Neuronal stem cell (in vitro differentiated cells): ENCODE results near the gene PTGR3.
"Not testable (repeated sequence)": the region's sequence is repeated elsewhere in the genome, so short reads cannot be mapped to it uniquely, and the experiment has no call there.

Source experiments
- DNase-seq: peaks from one replicate; pipeline ENCODE4 v3.0.0-alpha.2; 2013; ENCODE audit warnings: low spot score
- H2AFZ ChIP-seq: one replicate; pipeline ENCODE4 v1.6.1; 2013; ENCODE audit warnings: mild to moderate bottlenecking, low read length, inconsistent platforms
- H2AK5ac ChIP-seq: 2 replicates; pipeline ENCODE4 v1.6.1; 2013; ENCODE audit warnings: low read depth, mild to moderate bottlenecking, inconsistent platforms, low read length, moderate library complexity, mixed read lengths
- H2BK120ac ChIP-seq: 2 replicates; pipeline ENCODE4 v1.6.1; 2013; ENCODE audit warnings: low read depth, mild to moderate bottlenecking, inconsistent platforms, low read length, moderate library complexity, mixed read lengths
- H2BK12ac ChIP-seq: one replicate; pipeline ENCODE4 v1.6.1; 2013; ENCODE audit warnings: low read length, inconsistent platforms
- H2BK15ac ChIP-seq: 2 replicates; pipeline ENCODE4 v1.6.1; 2013; ENCODE audit warnings: mild to moderate bottlenecking, low read length, inconsistent platforms, mixed read lengths
- H2BK5ac ChIP-seq: one replicate; pipeline ENCODE4 v1.6.1; 2013; ENCODE audit warnings: inconsistent platforms, mild to moderate bottlenecking, low read length, moderate library complexity
- H3K14ac ChIP-seq: one replicate; pipeline ENCODE4 v1.6.1; 2013; ENCODE audit warnings: low read length, inconsistent platforms
- H3K18ac ChIP-seq: 2 replicates; pipeline ENCODE4 v1.6.1; 2013; ENCODE audit warnings: low read length, inconsistent platforms
- H3K23ac ChIP-seq: 2 replicates; pipeline ENCODE4 v1.6.1; 2013; ENCODE audit warnings: low read depth, mild to moderate bottlenecking, mixed read lengths, low read length, inconsistent platforms; ENCODE audit not compliant: poor library complexity
- H3K27ac ChIP-seq: replicated peaks from 3 replicates; pipeline ENCODE4 v1.5.1; 2013; ENCODE audit warnings: low read length, inconsistent platforms
- H3K27me3 ChIP-seq, 3 experiments: 2 replicates each; pipeline ENCODE4 v1.6.1; 2013; ENCODE audit warnings: low read length in 3 of 3, mild to moderate bottlenecking in 2 of 3, inconsistent platforms in 1 of 3, low read depth in 1 of 3, mixed read lengths in 1 of 3, moderate library complexity in 1 of 3; ENCODE audit not compliant: control insufficient read depth in 3 of 3, insufficient read depth in 3 of 3
- H3K36me3 ChIP-seq, 2 donors: replicated peaks in 1 of 2; 2 replicates each; pipeline ENCODE4 v1.6.1; 2013; ENCODE audit warnings: low read length in 2 of 2; ENCODE audit not compliant: control insufficient read depth in 2 of 2, insufficient read depth in 2 of 2
- H3K4ac ChIP-seq: 2 replicates; pipeline ENCODE4 v1.6.1; 2013; ENCODE audit warnings: inconsistent platforms, mild to moderate bottlenecking, low read length, moderate library complexity
- H3K4me1 ChIP-seq, 2 donors: 1 replicate in 1 of 2; 2 replicates in 1 of 2; pipeline ENCODE4 v1.6.1; 2013; ENCODE audit warnings: low read length in 2 of 2, low read depth in 1 of 2; ENCODE audit not compliant: control insufficient read depth in 2 of 2, insufficient read depth in 1 of 2
- H3K4me2 ChIP-seq: one replicate; pipeline ENCODE4 v1.6.1; 2013; ENCODE audit warnings: mild to moderate bottlenecking, low read length, inconsistent platforms; ENCODE audit not compliant: insufficient read depth, poor library complexity, severe bottlenecking
- H3K4me3 ChIP-seq, 2 donors: 2 replicates each; pipeline ENCODE4 v1.5.1; 2013; ENCODE audit warnings: low read length in 2 of 2, mild to moderate bottlenecking in 2 of 2, inconsistent platforms in 1 of 2, moderate library complexity in 1 of 2
- H3K79me1 ChIP-seq: one replicate; pipeline ENCODE4 v1.6.1; 2013; ENCODE audit warnings: low read depth, mild to moderate bottlenecking, inconsistent platforms, low read length, moderate library complexity
- H3K9ac ChIP-seq: one replicate; pipeline ENCODE4 v1.6.1; 2013; ENCODE audit warnings: mild to moderate bottlenecking, low read depth, low read length, inconsistent platforms; ENCODE audit not compliant: poor library complexity
- H3K9me3 ChIP-seq, 2 donors: replicated peaks in 1 of 2; 2 replicates each; pipeline versions ENCODE3 to v1.6.1; 2013; ENCODE audit warnings: low read length in 2 of 2, mild to moderate bottlenecking in 2 of 2, inconsistent platforms in 1 of 2, low read depth in 1 of 2, mixed read lengths in 1 of 2, moderate library complexity in 1 of 2; ENCODE audit not compliant: control insufficient read depth in 2 of 2, insufficient read depth in 1 of 2
- H4K8ac ChIP-seq: one replicate; pipeline ENCODE4 v1.6.1; 2013; ENCODE audit warnings: low read depth, mild to moderate bottlenecking, inconsistent platforms, low read length, moderate library complexity
- H4K91ac ChIP-seq: one replicate; pipeline ENCODE4 v1.6.1; 2013; ENCODE audit warnings: low read length, low read depth, mild to moderate bottlenecking, inconsistent platforms; ENCODE audit not compliant: poor library complexity
- WGBS, 2 donors: extraction: QIAGEN DNeasy Blood & Tissue Kit; methylation state at CpG; one replicate each; pipeline ENCODE4 v1.1.7; 2013; ENCODE audit warnings: missing lambda C conversion rate in 2 of 2, mixed read lengths in 1 of 2; ENCODE audit not compliant: insufficient read length in 2 of 2, insufficient replicate concordance in 1 of 2; ENCODE audit errors: extremely low coverage in 2 of 2; 5-methylcytosine and 5-hydroxymethylcytosine counted together

The PTGR3 gene

DNA sequence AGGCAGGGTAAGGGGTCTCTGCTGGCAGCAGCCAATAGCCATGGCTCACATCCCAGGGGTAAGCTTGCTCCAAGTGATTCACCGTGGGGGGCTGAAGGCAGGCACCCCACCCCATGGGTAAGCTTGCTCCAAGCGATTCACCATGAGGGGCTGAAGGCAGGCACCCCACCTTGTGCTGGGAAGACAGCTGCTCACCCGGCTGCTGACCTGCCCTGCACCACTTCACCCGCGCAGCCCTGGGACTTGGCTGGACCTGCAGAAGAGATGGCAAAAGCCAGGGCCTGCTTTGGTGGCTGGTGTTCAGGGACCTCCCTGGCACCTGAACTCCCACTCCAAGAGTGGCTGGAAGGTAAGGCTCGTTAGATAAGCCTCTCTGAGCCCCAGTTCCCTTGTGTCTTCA is 19.2 kb downstream of the PTGR3 start:
- Histone ChIP-seq H3K36me3 (no peaks in the 10 kb centered on the region), H3K27me3 (no peaks in the 10 kb centered on the region), H2BK12ac (no peak overlapping the region), H3K23ac (no peak overlapping the region), H3K18ac (no peak overlapping the region), H2AK5ac (peak overlapping the region; percentile 17), H3K4me1 (no peaks in the 10 kb centered on the region), H2BK120ac (no peak overlapping the region), H2BK15ac (no peak overlapping the region), H4K8ac (no peak overlapping the region), H3K4ac (no peak overlapping the region), H3K14ac (no peak overlapping the region), H3K4me3 (no peak overlapping the region), H3K4me2 (no peak overlapping the region), H2AFZ (no peak overlapping the region), H3K27ac (no peak overlapping the region), H4K91ac (no peak overlapping the region), H3K9me3 (no peaks in the 10 kb centered on the region), H3K9ac (no peak overlapping the region), H2BK5ac (no peak overlapping the region), H3K79me1 (no peaks in the 10 kb centered on the region)
- no peak for DNase-seq
- no CpG with 5 or more reads among the region's 6 CpGs for WGBS, 2 donors

DNA sequence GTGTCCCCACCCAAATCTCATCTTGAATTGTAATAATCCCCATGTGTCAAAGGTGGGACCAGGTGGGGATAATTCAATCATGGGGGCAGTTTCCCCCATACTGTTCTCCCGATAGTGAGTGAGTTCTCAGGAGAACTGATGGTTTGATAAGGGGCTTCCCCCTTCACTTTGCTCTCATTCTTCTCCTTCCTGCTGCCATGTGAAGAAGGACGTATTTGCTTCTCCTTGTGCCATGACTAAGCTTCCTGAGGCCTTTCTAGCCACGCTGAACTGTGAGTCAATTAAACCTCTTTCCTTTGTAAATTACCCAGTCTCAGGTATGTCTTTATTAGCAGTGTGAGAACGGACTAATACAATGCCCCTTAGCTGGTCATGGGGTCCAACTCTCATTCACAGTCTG is 21.2 kb downstream of the PTGR3 start:
- not testable (repeated sequence) for H2BK12ac ChIP-seq, H3K18ac ChIP-seq, H3K36me3 ChIP-seq, H3K4ac ChIP-seq, H4K8ac ChIP-seq, H4K91ac ChIP-seq, DNase-seq, H3K4me3 ChIP-seq, H3K4me2 ChIP-seq, H2BK15ac ChIP-seq, H3K9me3 ChIP-seq, H3K4me1 ChIP-seq, H3K27ac ChIP-seq, H2AFZ ChIP-seq, H2BK5ac ChIP-seq, H2BK120ac ChIP-seq, H3K79me1 ChIP-seq, H3K14ac ChIP-seq, H3K27me3 ChIP-seq, H3K23ac ChIP-seq, H3K9ac ChIP-seq, H2AK5ac ChIP-seq
- WGBS, 2 donors = no CpG with 5 or more reads among the region's 4 CpGs

DNA sequence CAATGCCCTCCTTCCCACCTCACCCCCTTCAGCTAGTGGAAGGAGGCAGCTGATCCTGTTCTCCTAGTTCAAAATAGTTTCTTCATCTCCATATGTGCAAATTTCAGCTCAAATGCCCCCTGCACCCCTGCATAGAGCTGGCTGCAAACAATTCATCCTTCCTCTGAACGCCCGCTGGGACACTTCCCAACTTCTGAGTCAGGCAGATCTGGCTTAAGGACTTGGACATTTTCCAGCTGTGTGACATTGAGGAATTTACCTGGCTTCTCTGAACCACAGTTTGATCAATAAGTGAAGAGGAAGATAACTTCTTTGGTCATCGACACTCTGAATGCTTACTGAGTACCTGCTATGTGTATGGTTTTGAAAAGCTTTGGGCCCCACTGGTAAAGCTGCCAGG is 23.5 kb downstream of the PTGR3 start:
- no peak overlapping the region for H3K23ac ChIP-seq
- H3K27ac ChIP-seq = no peak overlapping the region
- H3K4me3 ChIP-seq = no peak overlapping the region
- no peak overlapping the region for H2BK5ac ChIP-seq
- no peak overlapping the region for H3K4ac ChIP-seq
- no peak overlapping the region for H4K8ac ChIP-seq
- H3K9me3 ChIP-seq = peaks cover 3 to 5% of the 10 kb centered on the region in 2 donors
- H2BK12ac ChIP-seq = no peak overlapping the region
- H2BK120ac ChIP-seq = no peak overlapping the region
- no CpG with 5 or more reads among the region's 3 CpGs for WGBS, 2 donors
- no peak overlapping the region for H2AK5ac ChIP-seq
- no peaks in the 10 kb centered on the region for H3K79me1 ChIP-seq
- H3K18ac ChIP-seq = no peak overlapping the region
- H2BK15ac ChIP-seq = no peak overlapping the region
- H3K4me1 ChIP-seq = no peaks in the 10 kb centered on the region
- no peak for DNase-seq
- H2AFZ ChIP-seq = no peak overlapping the region
- no peaks in the 10 kb centered on the region for H3K36me3 ChIP-seq
- no peak overlapping the region for H4K91ac ChIP-seq
- H3K4me2 ChIP-seq = no peak overlapping the region
- no peak overlapping the region for H3K9ac ChIP-seq
- H3K27me3 ChIP-seq = peaks cover 0 to 2% (median 0%) of the 10 kb centered on the region in 3 experiments
- no peak overlapping the region for H3K14ac ChIP-seq

DNA sequence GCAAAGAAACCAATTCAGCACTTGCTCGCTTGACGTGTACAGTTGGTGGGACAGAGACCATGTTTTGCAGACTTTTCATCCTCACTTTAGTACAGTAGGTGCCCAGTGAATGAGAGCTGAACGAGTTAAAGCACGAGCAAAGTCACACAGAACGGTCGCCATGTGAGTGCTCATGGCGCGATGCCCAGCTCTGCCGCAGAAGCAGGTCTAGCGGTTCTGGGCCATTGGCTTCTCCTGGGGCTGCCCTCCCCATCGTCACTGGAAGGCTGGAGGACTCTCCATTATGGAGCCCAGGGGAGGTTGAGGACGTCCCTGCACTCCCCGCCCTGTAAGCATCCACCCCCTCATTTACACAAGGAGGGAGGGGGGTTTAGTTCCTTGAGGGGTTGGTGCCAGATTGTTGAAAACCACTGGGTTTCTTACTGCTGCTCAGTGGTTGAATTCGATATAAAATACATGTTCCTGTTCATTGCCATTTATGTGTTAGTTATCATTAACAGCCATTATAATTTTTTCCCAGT is 24.9 kb downstream of the PTGR3 start:
- Histone ChIP-seq H2BK5ac (no peak overlapping the region), H3K27me3 (peaks cover 0 to 2% (median 0%) of the 10 kb centered on the region in 3 experiments), H3K4me1 (no peaks in the 10 kb centered on the region), H2BK15ac (no peak overlapping the region), H3K79me1 (no peaks in the 10 kb centered on the region), H3K4me3 (peak overlapping the region in 1 of 2 donors; percentile 6), H3K27ac (no peak overlapping the region), H3K36me3 (no peaks in the 10 kb centered on the region), H3K4ac (no peak overlapping the region), H2BK12ac (no peak overlapping the region), H2AK5ac (no peak overlapping the region), H4K8ac (peak overlapping the region; percentile 57), H2BK120ac (no peak overlapping the region), H3K23ac (no peak overlapping the region), H3K4me2 (no peak overlapping the region), H3K18ac (no peak overlapping the region), H4K91ac (no peak overlapping the region), H3K9me3 (peaks cover 3 to 5% of the 10 kb centered on the region in 2 donors), H2AFZ (no peak overlapping the region), H3K9ac (no peak overlapping the region), H3K14ac (no peak overlapping the region)
- no peak for DNase-seq
- no CpG with 5 or more reads among the region's 14 CpGs for WGBS, 2 donors
